K562 (cell line): ENCODE data around the gene RARG. TPM values are rescaled to one million over a fixed set of nuclear protein-coding genes. Genes with fewer than 3 reads are reported as not detected.
A peak's percentile ranks its signal among the peaks of the same experiment; 100 is the strongest.

ENCODE experiments used
- CHD7 ChIP-seq: fragments of 200-600 bp; sonication (generic); IDR thresholded peaks from one replicate; pipeline ENCODE4 v1.6.1; 2012; ENCODE audit warnings: mild to moderate bottlenecking, low read depth, low read length, inconsistent platforms
- FOXA3 ChIP-seq, 2 experiments: fragments of 450-650 bp in 1 of 2; sonication (generic) in 1 of 2; formaldehyde crosslinking; IDR thresholded peaks in 1 of 2; conservative IDR thresholded peaks in 1 of 2; 2 replicates each; pipeline versions ENCODE4 v1.4.0 to v1.8.0; 2020 to 2022; ENCODE audit warnings: mild to moderate bottlenecking in 2 of 2, missing genetic modification reagents in 1 of 2
- FUS ChIP-seq: fragments of 200-400 bp; formaldehyde crosslinking; optimal IDR thresholded peaks from 2 replicates; pipeline ENCODE3; 2017; ENCODE audit warnings: low read depth, low read length
- POLR2AphosphoS5 ChIP-seq: IDR thresholded peaks from 2 replicates; pipeline ENCODE4 v1.6.1; 2011; ENCODE audit warnings: mild to moderate bottlenecking, low read depth, low read length, moderate library complexity; ENCODE audit not compliant: control insufficient read depth, insufficient read depth
- TAL1 ChIP-seq: fragments of 450-650 bp; IDR thresholded peaks from 2 replicates; pipeline ENCODE4 v1.6.1; 2016; ENCODE audit warnings: mild to moderate bottlenecking
- ZBTB12 ChIP-seq: fragments of 250-450 bp; sonication (Bioruptor Pico); IDR thresholded peaks from 2 replicates; pipeline ENCODE4 v1.4.0; 2020
- polyA plus RNA-seq, 8 experiments: library from polyadenylated mRNA; depleted of rRNA in 4 of 8; stranded (reverse) in 5 of 8; unstranded in 3 of 8; fragments of >200 nt; fragmentation: Nextera tagmentation in 2 of 8; fragmentation: Illumina TruSeq in 1 of 8; extraction: Ambion mirVana in 2 of 8; extraction: Trizol in 1 of 8; gene quantifications; 2 replicates each; pipeline versions ENCODE4 v1.2.1 to v1.2.3, GENCODE V29; 2011 to 2014; ENCODE audit warnings: inconsistent platforms in 1 of 8, missing spikeins in 1 of 8
- total RNA-seq, 7 experiments: library from RNA; depleted of rRNA in 6 of 7; stranded (reverse); fragments of >200 nt in 6 of 7; fragmentation: Illumina TruSeq in 2 of 7; extraction: Trizol in 2 of 7; gene quantifications; 2 replicates each; pipeline versions ENCODE4 v1.2.1 to v1.2.3, GENCODE V29; 2011 to 2021; ENCODE audit warnings: low replicate concordance in 1 of 7
- TF ChIP-seq, protein P1 (sequence below): fragments of 250-450 bp; sonication (Bioruptor Pico); IDR thresholded peaks from 2 replicates; pipeline ENCODE4 v1.4.0; 2020

RARG gene
- total and polyA plus RNA-seq, 9 of the 15 experiments (the other 6 are each of a cell fraction or from before 2014, with no cell fraction given): 0.18 to 7.6 (median 3.8) TPM

- no peak for TF ChIP-seq CHD7
- no peak for TF ChIP-seq TAL1
- no peak for TF ChIP-seq ZBTB12
- no peak for TF ChIP-seq FOXA3 (CRISPR knock-in tag; conservative IDR thresholded peaks at IDR 0.05 in 1 of 2, IDR thresholded peaks at IDR 0.05 in 1 of 2)
- peak; percentile 35; the same call in 1 of the 2 replicates for TF ChIP-seq POLR2AphosphoS5
- TF ChIP-seq FUS: no peak
- TF ChIP-seq, protein P1, sequence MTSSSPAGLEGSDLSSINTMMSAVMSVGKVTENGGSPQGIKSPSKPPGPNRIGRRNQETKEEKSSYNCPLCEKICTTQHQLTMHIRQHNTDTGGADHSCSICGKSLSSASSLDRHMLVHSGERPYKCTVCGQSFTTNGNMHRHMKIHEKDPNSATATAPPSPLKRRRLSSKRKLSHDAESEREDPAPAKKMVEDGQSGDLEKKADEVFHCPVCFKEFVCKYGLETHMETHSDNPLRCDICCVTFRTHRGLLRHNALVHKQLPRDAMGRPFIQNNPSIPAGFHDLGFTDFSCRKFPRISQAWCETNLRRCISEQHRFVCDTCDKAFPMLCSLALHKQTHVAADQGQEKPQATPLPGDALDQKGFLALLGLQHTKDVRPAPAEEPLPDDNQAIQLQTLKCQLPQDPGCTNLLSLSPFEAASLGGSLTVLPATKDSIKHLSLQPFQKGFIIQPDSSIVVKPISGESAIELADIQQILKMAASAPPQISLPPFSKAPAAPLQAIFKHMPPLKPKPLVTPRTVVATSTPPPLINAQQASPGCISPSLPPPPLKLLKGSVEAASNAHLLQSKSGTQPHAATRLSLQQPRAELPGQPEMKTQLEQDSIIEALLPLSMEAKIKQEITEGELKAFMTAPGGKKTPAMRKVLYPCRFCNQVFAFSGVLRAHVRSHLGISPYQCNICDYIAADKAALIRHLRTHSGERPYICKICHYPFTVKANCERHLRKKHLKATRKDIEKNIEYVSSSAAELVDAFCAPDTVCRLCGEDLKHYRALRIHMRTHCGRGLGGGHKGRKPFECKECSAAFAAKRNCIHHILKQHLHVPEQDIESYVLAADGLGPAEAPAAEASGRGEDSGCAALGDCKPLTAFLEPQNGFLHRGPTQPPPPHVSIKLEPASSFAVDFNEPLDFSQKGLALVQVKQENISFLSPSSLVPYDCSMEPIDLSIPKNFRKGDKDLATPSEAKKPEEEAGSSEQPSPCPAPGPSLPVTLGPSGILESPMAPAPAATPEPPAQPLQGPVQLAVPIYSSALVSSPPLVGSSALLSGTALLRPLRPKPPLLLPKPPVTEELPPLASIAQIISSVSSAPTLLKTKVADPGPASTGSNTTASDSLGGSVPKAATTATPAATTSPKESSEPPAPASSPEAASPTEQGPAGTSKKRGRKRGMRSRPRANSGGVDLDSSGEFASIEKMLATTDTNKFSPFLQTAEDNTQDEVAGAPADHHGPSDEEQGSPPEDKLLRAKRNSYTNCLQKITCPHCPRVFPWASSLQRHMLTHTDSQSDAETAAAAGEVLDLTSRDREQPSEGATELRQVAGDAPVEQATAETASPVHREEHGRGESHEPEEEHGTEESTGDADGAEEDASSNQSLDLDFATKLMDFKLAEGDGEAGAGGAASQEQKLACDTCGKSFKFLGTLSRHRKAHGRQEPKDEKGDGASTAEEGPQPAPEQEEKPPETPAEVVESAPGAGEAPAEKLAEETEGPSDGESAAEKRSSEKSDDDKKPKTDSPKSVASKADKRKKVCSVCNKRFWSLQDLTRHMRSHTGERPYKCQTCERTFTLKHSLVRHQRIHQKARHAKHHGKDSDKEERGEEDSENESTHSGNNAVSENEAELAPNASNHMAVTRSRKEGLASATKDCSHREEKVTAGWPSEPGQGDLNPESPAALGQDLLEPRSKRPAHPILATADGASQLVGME (CRISPR knock-in tag): no peak
Observed at GRCh38 chr12:53221203-53222080, 10.6 kb downstream of the RARG start (continued).
